Measurements from ENCODE around the gene BBS4.
"Not testable (repeated sequence)": the region's sequence is repeated elsewhere in the genome, so short reads cannot be mapped to it uniquely, and the experiment has no call there.

Gene BBS4, protein sequence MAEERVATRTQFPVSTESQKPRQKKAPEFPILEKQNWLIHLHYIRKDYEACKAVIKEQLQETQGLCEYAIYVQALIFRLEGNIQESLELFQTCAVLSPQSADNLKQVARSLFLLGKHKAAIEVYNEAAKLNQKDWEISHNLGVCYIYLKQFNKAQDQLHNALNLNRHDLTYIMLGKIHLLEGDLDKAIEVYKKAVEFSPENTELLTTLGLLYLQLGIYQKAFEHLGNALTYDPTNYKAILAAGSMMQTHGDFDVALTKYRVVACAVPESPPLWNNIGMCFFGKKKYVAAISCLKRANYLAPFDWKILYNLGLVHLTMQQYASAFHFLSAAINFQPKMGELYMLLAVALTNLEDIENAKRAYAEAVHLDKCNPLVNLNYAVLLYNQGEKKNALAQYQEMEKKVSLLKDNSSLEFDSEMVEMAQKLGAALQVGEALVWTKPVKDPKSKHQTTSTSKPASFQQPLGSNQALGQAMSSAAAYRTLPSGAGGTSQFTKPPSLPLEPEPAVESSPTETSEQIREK

DNA sequence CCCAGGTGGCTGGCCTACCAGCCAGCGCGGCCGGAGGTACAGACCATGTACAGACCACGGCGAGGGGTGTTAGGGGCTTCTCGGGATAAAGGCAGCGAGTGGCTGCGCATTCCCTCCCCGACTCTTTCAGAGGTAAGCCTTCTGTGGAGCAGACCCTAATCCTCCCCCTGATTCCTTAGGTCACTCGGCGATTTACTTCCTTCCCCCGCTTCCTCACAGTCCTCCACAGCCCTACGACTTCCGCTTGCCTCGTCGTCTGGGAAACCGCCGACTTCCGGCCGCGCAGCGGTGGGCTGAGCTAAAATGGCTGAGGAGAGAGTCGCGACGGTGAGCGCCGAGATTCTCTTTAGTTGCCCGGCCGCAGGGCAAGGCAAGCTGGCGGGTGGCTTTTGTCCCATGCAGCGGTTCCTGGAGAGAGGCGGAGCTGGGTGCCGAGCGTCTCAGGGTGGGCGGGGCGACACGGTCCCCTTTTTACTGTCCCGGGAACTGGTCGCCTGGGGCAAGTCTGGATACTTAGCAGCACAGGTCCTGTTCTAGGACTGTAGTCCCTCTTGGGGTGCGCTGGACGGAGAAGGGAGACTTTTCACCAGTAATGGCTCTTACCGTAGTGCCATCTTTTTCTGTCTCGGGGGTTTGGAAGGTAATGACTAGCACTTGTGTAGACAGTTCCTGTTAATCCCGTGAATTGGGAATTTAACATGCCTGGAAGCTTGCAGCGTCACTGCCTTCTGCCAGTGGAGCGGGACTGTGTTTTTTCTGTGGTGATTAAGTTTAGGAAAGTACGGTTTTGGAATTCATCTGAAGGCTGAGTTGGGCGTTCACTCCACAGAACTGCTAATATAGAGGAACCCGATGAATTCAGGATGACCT, at the start of gene BBS4, which contains the start of gene HIGD2B:
Gene BBS4, plus strand, starts transcription at position 283 of the 870 bp plus-strand sequence. Its CDS starts 21 bp downstream, at position 304.
Gene HIGD2B, minus strand, starts transcription at position 258 of the 870 bp plus-strand sequence. CDS start 9,808 bp downstream, outside the sequence.
- no peak for DNase-seq

DNA sequence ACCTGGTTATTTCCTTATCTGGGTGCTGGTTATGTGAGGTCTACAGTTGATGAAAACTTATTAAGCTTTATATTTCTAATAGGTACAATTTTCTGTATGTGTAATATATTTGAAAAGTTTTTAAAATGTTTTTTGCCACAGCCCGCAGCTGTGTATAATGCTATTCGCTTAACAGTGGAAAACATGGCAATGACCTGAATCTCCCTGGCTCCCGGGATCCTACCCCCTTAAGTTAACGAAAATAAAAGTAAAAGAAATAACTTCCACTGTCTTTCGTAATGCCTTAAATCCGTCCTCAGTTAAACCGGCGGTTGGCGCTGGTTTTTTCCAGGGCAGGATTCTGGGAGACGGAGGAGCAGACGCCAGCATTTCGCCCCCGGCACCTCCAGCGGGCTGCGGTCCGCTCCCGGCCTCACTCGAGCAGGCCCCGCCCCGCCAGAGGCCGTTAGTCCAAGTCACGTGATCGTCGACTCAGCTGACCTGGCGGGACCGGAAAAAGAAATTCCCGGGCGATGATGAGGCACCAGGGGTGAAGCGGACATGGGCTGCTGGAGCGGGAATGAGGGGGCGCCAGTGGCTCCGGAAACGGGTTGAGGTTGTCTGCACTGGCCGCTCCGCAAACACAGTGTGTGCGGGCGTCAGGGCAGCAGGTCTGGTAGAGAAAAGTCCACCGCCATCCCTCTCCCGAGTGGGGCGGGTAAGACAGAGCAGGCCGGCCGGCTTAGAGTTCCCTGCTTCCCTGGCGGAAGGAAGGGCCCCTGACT, 49.3 kb upstream of the BBS4 start:
- not testable (repeated sequence) for DNase-seq

DNA sequence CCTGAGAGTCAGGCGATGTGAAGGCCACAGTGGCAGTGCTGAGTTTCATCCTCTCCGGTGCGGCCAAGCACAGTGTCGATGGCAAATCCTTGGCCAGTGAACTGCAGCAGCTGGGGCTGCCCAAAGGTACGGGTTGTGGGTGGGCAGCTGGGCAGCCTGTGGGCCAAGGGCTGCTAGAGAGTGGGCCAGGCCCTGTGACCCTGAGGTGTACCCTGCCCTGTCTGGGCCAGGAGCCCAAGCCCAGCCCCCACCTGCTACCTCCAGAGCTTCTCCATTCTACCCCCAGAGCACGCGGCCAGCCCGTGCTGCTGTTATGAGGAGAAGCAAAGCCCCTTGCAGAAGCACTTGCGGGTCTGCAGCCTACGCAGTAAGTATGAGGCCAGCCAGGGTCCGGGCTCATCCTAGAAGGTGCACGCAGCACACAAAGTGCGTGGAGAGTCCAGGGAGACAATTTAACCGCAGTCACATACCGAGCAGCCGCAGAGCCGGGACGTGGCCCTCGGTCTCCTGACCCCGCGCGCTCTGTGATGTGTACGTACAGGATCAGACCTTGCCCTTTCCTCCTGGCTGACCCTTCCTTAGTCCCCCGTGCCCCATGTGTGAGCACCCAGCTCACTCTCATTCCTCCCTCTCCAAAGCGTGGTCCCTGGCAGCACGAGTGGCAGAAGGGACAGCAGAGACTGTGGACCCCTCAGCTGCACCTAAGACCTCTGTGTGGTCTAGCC, 46.1 kb upstream of the BBS4 start:
- DNase-seq: not testable (repeated sequence)

DNA sequence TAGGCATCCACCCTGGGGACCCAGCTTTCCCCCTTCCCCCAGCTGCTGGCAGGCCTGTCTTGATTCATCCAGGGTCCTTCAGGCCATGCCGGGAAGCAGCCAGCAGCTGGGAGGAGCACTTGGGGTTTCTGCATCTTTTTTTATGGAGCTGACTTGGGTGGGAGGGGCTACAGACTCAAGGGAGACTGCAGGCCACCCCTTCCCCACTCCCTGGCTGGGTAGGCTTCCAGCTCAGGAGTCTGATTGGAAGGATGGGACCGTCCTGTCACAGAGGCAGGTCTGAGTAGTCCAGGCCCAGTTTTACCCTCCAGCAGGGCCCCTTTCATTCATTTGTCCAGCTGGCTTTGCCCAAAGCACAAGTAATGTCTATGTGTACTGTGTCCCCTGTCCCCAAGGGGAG, 43.7 kb upstream of the BBS4 start:
- DNase-seq: not testable (repeated sequence)

DNA sequence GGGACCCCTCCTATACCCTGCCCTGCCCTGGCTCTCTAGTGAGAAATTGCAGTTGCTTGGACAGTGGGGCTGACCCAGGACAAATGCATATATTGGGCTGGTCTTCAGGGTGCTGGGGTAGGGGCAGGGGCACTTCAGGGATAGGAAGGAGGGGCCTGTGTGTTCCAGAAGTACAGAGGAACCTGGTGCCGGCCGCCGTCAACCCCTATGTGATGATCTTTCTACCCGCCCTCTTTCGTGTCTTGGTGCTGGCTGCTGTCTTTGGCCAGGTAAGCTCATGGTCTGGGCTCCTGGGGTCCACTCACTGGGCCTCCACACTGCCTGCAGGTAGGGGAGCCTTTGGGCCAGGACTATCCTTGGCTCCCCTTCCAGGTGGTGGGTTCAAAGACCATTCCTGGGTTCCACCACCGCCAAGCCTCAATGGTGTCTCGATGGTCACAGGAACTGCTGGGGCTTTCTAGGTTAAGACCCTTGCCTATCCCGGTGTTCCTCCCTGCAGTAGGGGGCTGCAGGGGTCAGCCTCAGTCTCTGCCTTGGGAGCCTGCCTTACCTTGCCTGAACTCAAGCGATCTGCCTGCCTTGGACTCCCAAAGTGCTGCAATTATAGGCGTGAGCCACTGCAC, 37.3 kb upstream of the BBS4 start:
- not testable (repeated sequence) for DNase-seq

GRCh38 chr15:72654397-72654796, 31.6 kb upstream of the BBS4 start, which contains the start of gene GOLGA6B:
GOLGA6B (plus strand) TSS chr15:72654697; CDS start chr15:72654738, 41 bp downstream.
- not testable (repeated sequence) for DNase-seq

- not testable (repeated sequence) for DNase-seq
Measured at GRCh38 chr15:72656014-72656413, 30.0 kb upstream of the BBS4 start.

DNA sequence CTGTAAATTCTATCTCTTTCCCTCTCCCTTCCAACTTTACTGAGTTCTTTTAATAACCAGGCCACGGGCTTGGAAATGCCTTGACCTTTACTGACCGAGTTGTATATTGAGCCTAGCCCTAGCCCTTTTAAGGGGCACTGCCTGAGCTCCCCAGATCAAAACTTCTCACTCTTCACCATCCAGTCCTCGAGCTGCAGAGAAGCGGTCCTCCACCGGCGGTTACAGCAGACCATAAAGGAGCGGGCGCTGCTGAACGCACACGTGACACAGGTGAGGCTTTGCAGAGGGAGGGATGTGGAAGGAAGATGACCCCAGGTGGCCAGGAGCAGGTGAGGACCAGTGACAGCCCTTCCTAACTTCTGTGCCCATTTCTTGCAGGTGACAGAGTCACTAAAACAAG, 24.9 kb upstream of the BBS4 start:
- not testable (repeated sequence) for DNase-seq

DNA sequence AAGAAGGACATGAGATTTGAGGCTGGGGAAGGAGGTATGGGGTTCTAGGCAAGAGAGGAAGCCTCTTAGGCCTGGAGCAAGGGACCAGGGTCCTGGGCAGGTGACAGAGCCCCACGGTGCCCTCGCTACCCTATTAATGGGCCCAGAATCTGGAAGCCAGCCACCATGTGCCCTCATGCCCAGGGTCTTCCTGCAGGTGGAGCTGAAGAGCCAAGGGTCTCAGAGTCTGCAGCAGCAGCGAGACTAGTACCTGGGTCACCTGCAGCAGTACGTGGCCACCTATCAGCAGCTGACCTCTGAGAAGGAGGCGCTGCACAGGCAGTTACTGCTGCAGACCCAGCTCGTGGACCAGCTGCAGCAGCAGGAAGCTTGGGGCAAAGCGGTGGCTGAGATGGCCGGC, 22.1 kb upstream of the BBS4 start:
- DNase-seq: not testable (repeated sequence)

GRCh38 chr15:72665706-72666105, 20.3 kb upstream of the BBS4 start:
- not testable (repeated sequence) for DNase-seq

- not testable (repeated sequence) for DNase-seq
Measured at GRCh38 chr15:72669803-72670202, 16.2 kb upstream of the BBS4 start.

DNA sequence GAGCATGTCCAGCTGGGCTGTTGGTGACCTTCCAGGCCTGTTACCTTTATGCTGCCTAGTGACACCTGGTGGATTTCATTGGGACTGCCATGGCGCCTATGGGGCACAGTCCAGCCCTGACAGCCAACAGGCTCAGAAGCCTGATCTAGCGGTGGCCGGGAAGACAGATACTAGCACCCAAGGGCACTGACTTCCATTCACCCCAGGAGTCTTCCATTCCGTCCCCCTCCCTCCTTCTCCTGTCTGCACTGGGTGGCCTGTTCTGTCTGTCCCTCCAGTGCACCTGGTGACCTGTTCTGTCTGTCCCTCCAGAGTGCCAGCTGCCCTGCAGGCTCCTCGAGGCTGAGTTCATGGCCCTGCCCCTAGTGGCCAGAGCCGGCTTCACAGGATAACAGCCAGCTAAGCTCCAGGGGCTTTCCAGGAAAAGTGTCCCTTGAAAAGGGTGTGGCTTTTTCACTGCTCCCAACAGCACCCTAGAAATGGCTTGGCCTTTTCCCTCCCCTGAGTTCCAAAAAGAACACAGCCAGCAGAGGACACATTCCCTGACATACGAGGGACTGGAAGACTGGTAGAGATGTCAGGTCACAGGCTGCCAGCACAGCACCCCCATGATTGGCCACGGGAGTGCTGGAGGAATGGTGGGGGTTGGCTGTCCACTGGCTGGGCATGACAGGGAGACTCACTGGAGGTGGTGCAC, 15.2 kb upstream of the BBS4 start:
- not testable (repeated sequence) for DNase-seq

GRCh38 chr15:72671525-72671924, 14.5 kb upstream of the BBS4 start:
- no peak for DNase-seq

GRCh38 chr15:72676838-72677237, 9.2 kb upstream of the BBS4 start:
- no peak for DNase-seq

GRCh38 chr15:72680931-72681330, 5.1 kb upstream of the BBS4 start:
- DNase-seq: no peak

GRCh38 chr15:72682772-72683171, 3.2 kb upstream of the BBS4 start:
- DNase-seq: no peak

DNA sequence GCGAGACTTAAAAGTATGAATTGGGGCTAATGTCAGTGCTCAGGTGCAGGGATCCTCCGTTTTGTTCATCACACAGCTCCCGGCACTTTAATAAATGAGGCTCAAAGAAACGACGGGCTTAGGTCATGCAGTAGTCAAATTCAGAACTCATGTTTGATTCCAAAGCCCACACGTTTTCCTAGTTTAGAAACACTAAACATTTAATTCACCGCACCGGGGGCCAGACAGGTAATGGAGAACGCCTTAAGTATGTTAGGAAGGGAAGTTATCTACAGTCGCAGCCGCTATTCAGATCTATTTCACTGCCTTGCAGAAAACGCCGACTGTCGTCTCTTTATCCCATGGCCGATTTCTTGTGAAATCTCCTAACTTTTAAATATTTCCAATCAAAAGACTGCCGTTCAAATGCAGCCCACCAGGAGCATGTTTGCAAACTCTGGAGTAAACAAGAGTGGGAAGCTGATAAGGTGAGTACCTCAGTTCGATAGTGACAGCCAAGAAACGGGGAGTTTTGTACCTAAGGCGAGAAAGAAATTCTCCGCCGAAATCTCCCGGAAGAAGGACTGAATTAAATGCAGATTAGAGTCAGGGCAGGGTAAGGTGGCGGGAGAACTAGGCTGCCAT, 594 bp upstream of the BBS4 start:
- DNase-seq: no peak

DNA sequence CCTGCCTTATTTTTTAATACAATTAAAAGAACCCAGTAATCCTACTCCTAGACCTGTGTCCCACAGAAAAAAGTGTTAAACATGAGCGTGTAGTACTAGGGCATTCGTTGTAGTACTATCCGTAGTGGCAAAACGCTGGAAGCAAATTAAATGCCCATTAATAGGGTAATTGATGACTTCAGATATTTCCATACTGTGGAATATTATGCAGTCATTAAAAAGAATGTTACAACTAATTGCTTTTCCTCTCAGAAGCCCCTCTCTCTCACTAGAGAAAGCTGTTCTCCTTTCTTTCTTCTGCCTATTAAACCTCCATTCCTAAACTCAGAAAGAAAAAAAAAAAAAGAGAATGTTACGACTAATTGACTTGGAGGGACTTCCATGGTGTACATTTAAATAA, 2.7 kb downstream of the BBS4 start:
- no peak for DNase-seq

DNA sequence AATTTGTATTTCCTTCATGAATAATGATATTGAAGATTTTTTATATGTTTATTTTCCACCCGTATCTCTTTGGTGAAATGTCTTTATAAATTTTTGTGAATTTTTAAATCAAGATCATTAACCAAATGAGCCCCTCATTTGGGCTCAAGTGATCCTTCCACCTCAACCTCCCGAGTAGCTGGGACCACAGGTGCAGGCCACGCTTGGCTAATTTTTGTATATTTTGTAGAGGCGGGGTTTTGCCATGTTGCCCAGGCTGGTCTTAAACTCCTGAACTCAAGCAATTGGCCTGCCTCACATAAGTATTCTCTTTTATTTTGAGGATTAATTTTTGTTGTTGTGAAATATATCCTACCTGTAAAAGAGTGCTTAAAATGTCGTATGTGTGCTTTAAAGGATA, 4.9 kb downstream of the BBS4 start:
- no peak for DNase-seq

- no peak for DNase-seq
Measured at GRCh38 chr15:72698938-72699337, 12.9 kb downstream of the BBS4 start.
